K562 (cell line): ENCODE results near the gene SRSF6. TPM values are rescaled to one million over a fixed set of nuclear protein-coding genes. Genes with fewer than 3 reads are reported as not detected.

Experiments
- ATAC-seq: fragments of 200-7000 bp; cut with Tn5 transposase; 3 replicates; pipeline ENCODE4 v1.9.1; 2020; ENCODE audit warnings: moderate library complexity
- BruUV-seq: library from RNA; stranded (reverse); fragments of 400-500 nt; replicated peaks from 2 replicates; lab custom pipeline; 2021; lab: Mats Ljungman, UMichigan
- CTCF ChIA-PET: fragments of 300-600 bp; formaldehyde crosslinking; extraction: SDS; loops from one replicate; lab custom pipeline; 2021; ENCODE audit warnings: low intra/inter-chr PET ratio; lab: Yijun Ruan, JAX
- POLR2A ChIA-PET: fragments of 300-600, 350-650 bp; sonication (Branson Sonifier 250); formaldehyde crosslinking; extraction: SDS; loops from one replicate; lab custom pipeline; 2021; ENCODE audit warnings: antibody characterized with exemption, inconsistent platforms; lab: Yijun Ruan, JAX
- DNase-seq, 4 experiments: peaks; one replicate each; pipeline versions ENCODE4 v3.0.0 to v3.0.0-alpha.2; 2011 to 2018; ENCODE audit warnings: low spot score in 3 of 4, mixed read lengths in 3 of 4; ENCODE audit errors: extremely low read depth in 1 of 4
- FAIRE-seq: peaks from 2 replicates; lab custom pipeline; 2011; peaks lifted over from hg19 to GRCh38; lab: Jason Lieb, UNC
- H2AFZ ChIP-seq: 2 replicates; pipeline ENCODE4 v1.6.0; 2011; ENCODE audit warnings: low read depth, low read length, control low read depth, inconsistent platforms
- H3K27ac ChIP-seq: fragments of 200-600 bp; 3 replicates; pipeline ENCODE4 v1.8.0; 2011; ENCODE audit warnings: low read depth, mild to moderate bottlenecking, control low read depth, inconsistent platforms, low read length, moderate library complexity, mixed read lengths; ENCODE audit errors: extremely low read depth
- H3K27me3 ChIP-seq, 2 experiments: fragments of 300-600 bp in 1 of 2; 2 replicates in 1 of 2; 3 replicates in 1 of 2; pipeline versions ENCODE4 v1.6.0 to v1.8.0; 2011; ENCODE audit warnings: inconsistent platforms in 2 of 2, low read length in 2 of 2, mild to moderate bottlenecking in 1 of 2, mixed read lengths in 1 of 2, moderate library complexity in 1 of 2; ENCODE audit not compliant: control insufficient read depth in 2 of 2, insufficient read depth in 2 of 2
- H3K36me3 ChIP-seq: fragments of 300-600 bp; 3 replicates; pipeline ENCODE4 v1.8.0; 2011; ENCODE audit warnings: mild to moderate bottlenecking, low read length, inconsistent platforms; ENCODE audit not compliant: control insufficient read depth, insufficient read depth
- H3K4me1 ChIP-seq, 2 experiments: fragments of 200-600 bp in 1 of 2; replicated peaks in 1 of 2; 2 replicates in 1 of 2; 3 replicates in 1 of 2; pipeline versions ENCODE4 v1.5.1 to v1.8.0; 2011; ENCODE audit warnings: inconsistent platforms in 2 of 2, low read length in 2 of 2, mild to moderate bottlenecking in 1 of 2, mixed read lengths in 1 of 2, moderate library complexity in 1 of 2; ENCODE audit not compliant: control insufficient read depth in 2 of 2, insufficient read depth in 2 of 2
- H3K4me2 ChIP-seq: 2 replicates; pipeline ENCODE4 v1.6.1; 2011; ENCODE audit warnings: low read length, control low read depth, inconsistent platforms, mixed read lengths; ENCODE audit not compliant: insufficient read depth
- H3K4me3 ChIP-seq: fragments of 200-600 bp; sonication (generic), shearing (Covaris generic); 2 replicates; pipeline ENCODE4 v1.5.1; 2016; ENCODE audit warnings: control low read depth, inconsistent platforms
- H3K79me2 ChIP-seq: fragments of 200-600 bp; 3 replicates; pipeline ENCODE4 v1.8.0; 2011; ENCODE audit warnings: low read length, inconsistent platforms; ENCODE audit not compliant: control insufficient read depth, insufficient read depth
- H3K9ac ChIP-seq, 2 experiments: 2 replicates each; pipeline versions ENCODE4 v1.6.0 to v1.6.1; 2011; ENCODE audit warnings: low read depth in 2 of 2, low read length in 2 of 2, control low read depth in 1 of 2, inconsistent platforms in 1 of 2, mild to moderate bottlenecking in 1 of 2, mixed read lengths in 1 of 2; ENCODE audit not compliant: insufficient read depth in 1 of 2
- H3K9me1 ChIP-seq: one replicate; pipeline ENCODE4 v1.6.0; 2011; ENCODE audit warnings: inconsistent platforms, mild to moderate bottlenecking, low read length, moderate library complexity; ENCODE audit not compliant: control insufficient read depth, insufficient read depth
- H3K9me3 ChIP-seq: replicated peaks from 2 replicates; pipeline ENCODE4 v1.5.1; 2011; ENCODE audit warnings: low read depth, low read length, inconsistent platforms; ENCODE audit not compliant: control insufficient read depth, insufficient read depth
- H4K20me1 ChIP-seq: replicated peaks from 2 replicates; pipeline ENCODE4 v1.6.1; 2011; ENCODE audit warnings: low read length, inconsistent platforms, mixed read lengths; ENCODE audit not compliant: control insufficient read depth, insufficient read depth
- ATF7 ChIP-seq: fragments of 450-650 bp; IDR thresholded peaks from 2 replicates; pipeline ENCODE4 v1.7.1; 2014; ENCODE audit warnings: mild to moderate bottlenecking, moderate library complexity
- BDP1 ChIP-seq: IDR thresholded peaks from 3 replicates; pipeline ENCODE4 v1.6.1; 2011; ENCODE audit not compliant: insufficient read length, insufficient read depth
- ELF1 ChIP-seq: fragments of 200-800 bp; sonication (Bioruptor generic); IDR thresholded peaks from 2 replicates; pipeline ENCODE4 v1.6.1; 2016; ENCODE audit warnings: missing genetic modification characterization, missing compliant biosample characterization
- KDM1A ChIP-seq, 2 experiments: fragments of 450-650 bp; IDR thresholded peaks; 2 replicates each; pipeline ENCODE4 v1.6.1; 2016; ENCODE audit warnings: mild to moderate bottlenecking in 2 of 2
- KDM2B ChIP-seq: fragments of 250-450 bp; sonication (Bioruptor Pico); IDR thresholded peaks from 2 replicates; pipeline ENCODE4 v1.8.0; 2021; ENCODE audit warnings: mild to moderate bottlenecking, moderate library complexity
- NFIX ChIP-seq: fragments of 250-450 bp; sonication (Bioruptor Pico); IDR thresholded peaks from 2 replicates; pipeline ENCODE4 v1.4.0; 2020; ENCODE audit warnings: low read depth, mild to moderate bottlenecking, moderate library complexity
- NFXL1 ChIP-seq: fragments of 450-650 bp; formaldehyde crosslinking; IDR thresholded peaks from 2 replicates; pipeline ENCODE4 v1.4.0; 2021; ENCODE audit warnings: mild to moderate bottlenecking
- RBBP5 ChIP-seq: fragments of 200-600 bp; sonication (generic); IDR thresholded peaks from 2 replicates; pipeline ENCODE4 v1.6.1; 2012; ENCODE audit warnings: borderline replicate concordance, mild to moderate bottlenecking, low read length, control low read depth, inconsistent platforms; ENCODE audit not compliant: insufficient read depth, poor library complexity, severe bottlenecking
- RBM34 ChIP-seq: fragments of 200-400 bp; formaldehyde crosslinking; IDR thresholded peaks from 2 replicates; pipeline ENCODE4 v1.6.1; 2018; ENCODE audit warnings: low read length, borderline replicate concordance; ENCODE audit not compliant: insufficient read depth
- SMAD4 ChIP-seq: fragments of 250-450 bp; sonication (Bioruptor Pico); conservative IDR thresholded peaks from 2 replicates; pipeline ENCODE4 v1.8.0; 2021; ENCODE audit warnings: inconsistent platforms, mild to moderate bottlenecking, moderate library complexity
- SNRNP70 ChIP-seq: fragments of 200-400 bp; formaldehyde crosslinking; optimal IDR thresholded peaks from 2 replicates; pipeline ENCODE3; 2017; ENCODE audit warnings: low read depth, low read length
- STAG1 ChIP-seq: sonication (generic); formaldehyde crosslinking; IDR thresholded peaks from 2 replicates; pipeline ENCODE4 v1.5.0; 2020; ENCODE audit warnings: missing genetic modification reagents, borderline replicate concordance
- TARDBP ChIP-seq: fragments of 450-650 bp; IDR thresholded peaks from 2 replicates; pipeline ENCODE4 v1.6.1; 2016
- TCF7 ChIP-seq: sonication (generic); IDR thresholded peaks from 2 replicates; pipeline ENCODE4 v1.6.1; 2016; ENCODE audit warnings: antibody characterized with exemption, borderline replicate concordance
- TFAM ChIP-seq: fragments of 250-450 bp; sonication (Bioruptor Pico); conservative IDR thresholded peaks from 2 replicates; pipeline ENCODE4 v1.5.0; 2021; ENCODE audit warnings: mild to moderate bottlenecking, moderate library complexity
- ZFX ChIP-seq: sonication (generic); formaldehyde crosslinking; IDR thresholded peaks from 2 replicates; pipeline ENCODE4 v1.8.0; 2022; ENCODE audit warnings: mild to moderate bottlenecking, missing genetic modification reagents, moderate library complexity
- WGBS: fragments of 100-300 bp; shearing (Covaris generic); methylation state at CpG from one replicate; pipeline ENCODE4 v1.1.6; 2016; ENCODE audit warnings: low coverage, mixed read lengths; ENCODE audit not compliant: insufficient coverage; ENCODE audit errors: missing lambda C conversion rate; 5-methylcytosine and 5-hydroxymethylcytosine counted together
- in situ Hi-C: fragments of 300-500 bp; cut with MboI; formaldehyde crosslinking; loops from 4 replicates; pipeline ENCODE4 v1.15.0; 2018; ENCODE audit warnings: inconsistent platforms, mixed read lengths
- intact Hi-C: fragments of 100-400 bp; cut with micrococcal nuclease; formaldehyde crosslinking; loops from 2 replicates; pipeline ENCODE4 v1.14.2; 2022
- polyA plus RNA-seq, 8 experiments: library from polyadenylated mRNA; depleted of rRNA in 4 of 8; stranded (reverse) in 5 of 8; unstranded in 3 of 8; fragments of >200 nt; fragmentation: Nextera tagmentation in 2 of 8; fragmentation: Illumina TruSeq in 1 of 8; extraction: Ambion mirVana in 2 of 8; extraction: Trizol in 1 of 8; gene quantifications; 2 replicates each; pipeline versions ENCODE4 v1.2.1 to v1.2.3, GENCODE V29; 2011 to 2014; ENCODE audit warnings: inconsistent platforms in 1 of 8, missing spikeins in 1 of 8
- total RNA-seq, 7 experiments: library from RNA; depleted of rRNA in 6 of 7; stranded (reverse); fragments of >200 nt in 6 of 7; fragmentation: Illumina TruSeq in 2 of 7; extraction: Trizol in 2 of 7; gene quantifications; 2 replicates each; pipeline versions ENCODE4 v1.2.1 to v1.2.3, GENCODE V29; 2011 to 2021; ENCODE audit warnings: low replicate concordance in 1 of 7
- TF ChIP-seq, protein P1 (sequence below): sonication (generic); formaldehyde crosslinking; IDR thresholded peaks from 2 replicates; pipeline ENCODE4 v1.8.1; 2022; ENCODE audit warnings: missing genetic modification reagents
- TF ChIP-seq, protein P2 (sequence below): fragments of 250-450 bp; sonication (Bioruptor Pico); IDR thresholded peaks from 2 replicates; pipeline ENCODE4 v1.4.0; 2020; ENCODE audit warnings: borderline replicate concordance

SRSF6 gene
- total and polyA plus RNA-seq, 9 of the 15 experiments (the other 6 are each of a cell fraction or from before 2014, with no cell fraction given), result 52.4 to 165 (median 117) TPM

DNA sequence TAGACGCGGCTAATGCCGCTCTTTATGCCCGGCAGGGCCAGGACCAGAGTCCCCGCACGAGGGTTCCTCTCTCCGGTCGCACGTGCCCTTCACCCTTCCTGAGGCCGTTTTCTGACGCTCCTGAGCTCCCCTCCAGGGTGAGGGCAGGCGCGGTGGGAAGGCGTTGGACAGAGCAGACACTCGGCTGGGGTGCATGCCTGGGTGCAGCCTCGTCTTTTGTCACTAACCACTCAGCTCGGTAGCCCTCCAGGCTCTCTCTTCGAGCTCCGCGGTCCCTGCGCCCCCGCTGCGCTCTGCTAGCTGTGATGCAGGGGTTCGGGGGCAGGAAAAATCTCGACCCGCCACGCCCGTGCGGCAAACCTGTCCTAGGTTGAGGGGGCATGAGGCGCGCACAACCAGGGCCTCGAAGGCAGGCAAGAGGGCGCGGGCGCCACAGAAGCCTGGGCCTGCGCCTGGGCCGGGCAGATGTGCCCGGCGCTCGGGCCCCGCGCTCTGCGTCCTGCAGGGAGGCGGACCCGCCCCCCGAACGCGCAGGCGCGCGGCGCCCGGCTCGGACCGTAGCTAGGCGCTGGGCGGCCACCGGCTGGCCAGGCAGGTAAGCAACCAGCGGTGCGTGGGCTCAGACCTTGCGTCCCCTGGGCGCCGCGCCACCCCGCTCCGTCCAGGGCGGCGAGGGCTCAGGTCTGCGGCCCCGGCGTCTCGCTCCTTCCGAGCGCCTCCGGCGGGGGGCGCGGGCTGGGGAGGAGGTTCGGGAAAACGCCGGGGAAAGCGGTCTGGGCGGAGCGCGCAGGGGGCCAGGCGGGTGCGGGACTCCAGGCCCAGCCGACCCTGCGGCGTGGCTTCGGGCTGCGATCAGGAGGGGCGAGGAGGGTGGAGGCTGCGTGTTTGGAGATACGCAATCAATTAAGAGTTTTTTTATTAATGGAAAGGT is 49.7 kb downstream of the SRSF6 start, which contains the start of gene L3MBTL1:
Gene L3MBTL1, plus strand, starts transcription at position 548 of the 931 bp plus-strand sequence. CDS start 5,807 bp downstream, outside the sequence.
- CTCF ChIA-PET, result no interaction called here
- Histone ChIP-seq H3K9me1 (no peaks in the 10 kb centered on the region), H3K36me3 (no peaks in the 10 kb centered on the region), H3K4me1 (peaks cover 3 to 18% of the 10 kb centered on the region in 2 experiments; a peak in 3 of 5 replicates), H3K79me2 (no peaks in the 10 kb centered on the region), H3K27ac (no peak within 1 kb of the TSS), H3K4me2 (peak within 1 kb of the TSS; percentile 76), H3K4me3 (peak within 1 kb of the TSS; percentile 65), H2AFZ (peak within 1 kb of the TSS; percentile 91), H3K9me3 (no peaks in the 10 kb centered on the region), H3K9ac (peak within 1 kb of the TSS; percentile 48 to 92), H3K27me3 (peaks cover 17 to 35% of the 10 kb centered on the region in 2 experiments), H4K20me1 (no peaks in the 10 kb centered on the region; the same call in 1 of the 2 replicates)
- intact Hi-C loops, result no loop called here
- WGBS, result 13% methylated on average over 68 of the region's 95 CpGs
- no TSS peak for BruUV-seq
- DNase-seq (peak; percentile 78 to 92 (median 88)), FAIRE-seq (no peak), ATAC-seq (peak; percentile 93)
- POLR2A ChIA-PET, result interaction anchor here (0.6 to 1.0 kb wide), 5 partner anchors 18 to 1348 kb away, joined by 3 to 4 read pairs (median 3); no protein-coding TSS in a partner anchor
- in situ Hi-C loops, result no loop called here
- TF ChIP-seq NFXL1, result no peak
- peak; percentile 74 for TF ChIP-seq ZFX (CRISPR knock-in tag)
- no peak for TF ChIP-seq ELF1 (tag)
- TF ChIP-seq NFIX (CRISPR knock-in tag), result no peak
- TF ChIP-seq BDP1, result no peak
- TF ChIP-seq, protein P1, sequence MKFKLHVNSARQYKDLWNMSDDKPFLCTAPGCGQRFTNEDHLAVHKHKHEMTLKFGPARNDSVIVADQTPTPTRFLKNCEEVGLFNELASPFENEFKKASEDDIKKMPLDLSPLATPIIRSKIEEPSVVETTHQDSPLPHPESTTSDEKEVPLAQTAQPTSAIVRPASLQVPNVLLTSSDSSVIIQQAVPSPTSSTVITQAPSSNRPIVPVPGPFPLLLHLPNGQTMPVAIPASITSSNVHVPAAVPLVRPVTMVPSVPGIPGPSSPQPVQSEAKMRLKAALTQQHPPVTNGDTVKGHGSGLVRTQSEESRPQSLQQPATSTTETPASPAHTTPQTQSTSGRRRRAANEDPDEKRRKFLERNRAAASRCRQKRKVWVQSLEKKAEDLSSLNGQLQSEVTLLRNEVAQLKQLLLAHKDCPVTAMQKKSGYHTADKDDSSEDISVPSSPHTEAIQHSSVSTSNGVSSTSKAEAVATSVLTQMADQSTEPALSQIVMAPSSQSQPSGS (CRISPR knock-in tag), result no peak
- no peak for TF ChIP-seq ATF7
- no peak for TF ChIP-seq SNRNP70
- no peak for TF ChIP-seq TARDBP
- no peak for TF ChIP-seq STAG1 (CRISPR knock-in tag)
- TF ChIP-seq SMAD4 (CRISPR knock-in tag), result 0 out of 2 replicates have a peak, but pooled peaks have one; percentile 49
- TF ChIP-seq TFAM, result no peak
- TF ChIP-seq KDM1A (IDR thresholded peaks at IDR 0.05), result no peak
- TF ChIP-seq, protein P2, sequence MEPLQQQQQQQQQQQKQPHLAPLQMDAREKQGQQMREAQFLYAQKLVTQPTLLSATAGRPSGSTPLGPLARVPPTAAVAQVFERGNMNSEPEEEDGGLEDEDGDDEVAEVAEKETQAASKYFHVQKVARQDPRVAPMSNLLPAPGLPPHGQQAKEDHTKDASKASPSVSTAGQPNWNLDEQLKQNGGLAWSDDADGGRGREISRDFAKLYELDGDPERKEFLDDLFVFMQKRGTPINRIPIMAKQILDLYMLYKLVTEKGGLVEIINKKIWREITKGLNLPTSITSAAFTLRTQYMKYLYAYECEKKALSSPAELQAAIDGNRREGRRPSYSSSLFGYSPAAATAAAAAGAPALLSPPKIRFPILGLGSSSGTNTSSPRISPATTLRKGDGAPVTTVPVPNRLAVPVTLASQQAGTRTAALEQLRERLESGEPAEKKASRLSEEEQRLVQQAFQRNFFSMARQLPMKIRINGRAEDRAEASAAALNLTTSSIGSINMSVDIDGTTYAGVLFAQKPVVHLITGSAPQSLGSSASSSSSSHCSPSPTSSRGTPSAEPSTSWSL (CRISPR knock-in tag), result no peak
- TF ChIP-seq RBM34, result no peak
- TF ChIP-seq KDM2B (CRISPR knock-in tag), result no peak
- TF ChIP-seq RBBP5, result no peak
- no peak for TF ChIP-seq TCF7
